Gastroesophageal sphincter (tissue), 3 donors: Measurements from ENCODE around the gene KRTAP1-1.

ENCODE experiments used
- POLR2AphosphoS5 ChIP-seq: sonication (generic); formaldehyde crosslinking; IDR thresholded peaks from one replicate; pipeline ENCODE4 v1.6.1; 2017; ENCODE audit warnings: antibody characterized with exemption
- TF ChIP-seq, protein P1 (sequence below), 4 experiments: fragments of 200-600 bp in 2 of 4; fragments of 450-650 bp in 2 of 4; sonication (generic) in 1 of 4; IDR thresholded peaks; one replicate each; pipeline ENCODE4 v1.5.1; 2017 to 2019; ENCODE audit warnings: antibody characterized with exemption in 4 of 4, mild to moderate bottlenecking in 2 of 4, moderate library complexity in 2 of 4

GRCh38 chr17:41008811-41009210, 32.4 kb downstream of the KRTAP1-1 start, which contains the start of gene KRTAP3-1:
- no peak for TF ChIP-seq POLR2AphosphoS5
- TF ChIP-seq, protein P1, sequence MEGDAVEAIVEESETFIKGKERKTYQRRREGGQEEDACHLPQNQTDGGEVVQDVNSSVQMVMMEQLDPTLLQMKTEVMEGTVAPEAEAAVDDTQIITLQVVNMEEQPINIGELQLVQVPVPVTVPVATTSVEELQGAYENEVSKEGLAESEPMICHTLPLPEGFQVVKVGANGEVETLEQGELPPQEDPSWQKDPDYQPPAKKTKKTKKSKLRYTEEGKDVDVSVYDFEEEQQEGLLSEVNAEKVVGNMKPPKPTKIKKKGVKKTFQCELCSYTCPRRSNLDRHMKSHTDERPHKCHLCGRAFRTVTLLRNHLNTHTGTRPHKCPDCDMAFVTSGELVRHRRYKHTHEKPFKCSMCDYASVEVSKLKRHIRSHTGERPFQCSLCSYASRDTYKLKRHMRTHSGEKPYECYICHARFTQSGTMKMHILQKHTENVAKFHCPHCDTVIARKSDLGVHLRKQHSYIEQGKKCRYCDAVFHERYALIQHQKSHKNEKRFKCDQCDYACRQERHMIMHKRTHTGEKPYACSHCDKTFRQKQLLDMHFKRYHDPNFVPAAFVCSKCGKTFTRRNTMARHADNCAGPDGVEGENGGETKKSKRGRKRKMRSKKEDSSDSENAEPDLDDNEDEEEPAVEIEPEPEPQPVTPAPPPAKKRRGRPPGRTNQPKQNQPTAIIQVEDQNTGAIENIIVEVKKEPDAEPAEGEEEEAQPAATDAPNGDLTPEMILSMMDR (IDR thresholded peaks at IDR 0.05) = no peak
